HAP-1 (cell line): ENCODE results near the gene ZNF778.

Experiments
- DNase-seq, 2 experiments: peaks; one replicate each; pipeline ENCODE4 v3.0.0-alpha.2; 2016 to 2020; ENCODE audit warnings: low spot score in 2 of 2
- H3K27me3 ChIP-seq: fragments of 250-450 bp; sonication (Bioruptor Pico); 2 replicates; pipeline ENCODE4 v1.5.1; 2020; ENCODE audit warnings: low read depth, mild to moderate bottlenecking, moderate library complexity
- H3K36me3 ChIP-seq: fragments of 250-450 bp; sonication (Bioruptor Pico); replicated peaks from 2 replicates; pipeline ENCODE4 v1.5.1; 2020; ENCODE audit warnings: mild to moderate bottlenecking
- H3K4me1 ChIP-seq: fragments of 250-450 bp; sonication (Bioruptor Pico); 2 replicates; pipeline ENCODE4 v1.5.1; 2020; ENCODE audit warnings: mild to moderate bottlenecking
- H3K4me3 ChIP-seq: fragments of 250-450 bp; sonication (Bioruptor Pico); 2 replicates; pipeline ENCODE4 v1.5.1; 2020; ENCODE audit warnings: mild to moderate bottlenecking, moderate library complexity
- H3K9me3 ChIP-seq: fragments of 250-450 bp; sonication (Bioruptor Pico); 2 replicates; pipeline ENCODE4 v1.5.1; 2020; ENCODE audit warnings: mild to moderate bottlenecking, moderate library complexity
- in situ Hi-C: fragments of 300-500 bp; cut with MboI; formaldehyde crosslinking; loops from 3 replicates; pipeline ENCODE4 v1.14.3; 2020; ENCODE audit warnings: low sequenced_read_pairs, inconsistent platforms, mixed read lengths

The ZNF778 gene

DNA sequence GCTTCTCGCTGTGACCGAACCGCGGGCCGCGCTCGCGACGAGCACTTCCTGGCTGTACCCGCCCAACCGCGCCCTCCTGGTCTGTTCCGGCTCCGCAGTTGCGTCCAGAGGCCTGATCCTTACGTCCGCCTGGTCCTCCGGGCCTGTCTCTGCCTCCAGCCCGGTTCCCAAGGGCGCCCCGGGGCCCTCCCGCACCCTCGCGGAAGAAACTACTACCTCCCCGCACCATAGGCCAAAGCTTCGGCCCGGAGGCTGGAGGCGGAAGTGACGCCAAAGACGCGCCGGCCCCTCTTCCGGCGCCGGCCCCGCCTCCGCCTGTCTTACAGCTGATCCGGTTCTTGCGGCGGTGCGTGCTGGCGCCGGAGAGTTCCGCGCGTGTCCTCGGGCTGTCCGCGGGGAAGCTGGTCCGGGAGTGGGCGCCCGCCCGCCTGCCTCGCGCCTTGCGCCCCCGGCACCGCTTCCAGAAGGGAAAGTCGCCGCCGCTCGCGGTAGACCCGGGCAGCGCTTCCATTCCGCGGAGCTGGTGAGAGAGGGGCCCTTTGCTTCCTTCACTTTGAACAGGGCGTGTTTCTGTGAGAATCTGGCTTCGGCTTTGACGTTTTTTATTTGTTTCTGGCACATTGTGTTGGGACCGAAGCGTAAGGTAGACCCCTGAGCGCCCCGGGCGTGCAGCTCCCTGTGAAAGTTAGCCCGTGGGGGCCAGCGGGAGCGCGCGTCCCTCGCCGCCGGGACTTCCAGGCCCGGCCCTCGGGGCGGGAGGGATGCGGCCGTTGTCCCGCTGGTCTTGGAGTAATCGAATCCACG lies at the start of gene ZNF778:
Gene ZNF778 (plus strand): TSS at position 316 of the 804 bp plus-strand sequence. CDS start 3,425 bp downstream, outside the sequence.
- H3K4me1 ChIP-seq: peaks cover 11% of the 10 kb centered on the region
- DNase-seq: peak; percentile 69 to 84
- in situ Hi-C loops: loop anchor here (10.0 kb wide), 1 partner anchor 403 kb away; the partner anchor contains the start of gene APRT
- no peaks in the 10 kb centered on the region for H3K27me3 ChIP-seq
- H3K9me3 ChIP-seq: no peaks in the 10 kb centered on the region
- no peaks in the 10 kb centered on the region; the same call in none of the 2 replicates for H3K36me3 ChIP-seq
- H3K4me3 ChIP-seq: peak within 1 kb of the TSS; percentile 76

DNA sequence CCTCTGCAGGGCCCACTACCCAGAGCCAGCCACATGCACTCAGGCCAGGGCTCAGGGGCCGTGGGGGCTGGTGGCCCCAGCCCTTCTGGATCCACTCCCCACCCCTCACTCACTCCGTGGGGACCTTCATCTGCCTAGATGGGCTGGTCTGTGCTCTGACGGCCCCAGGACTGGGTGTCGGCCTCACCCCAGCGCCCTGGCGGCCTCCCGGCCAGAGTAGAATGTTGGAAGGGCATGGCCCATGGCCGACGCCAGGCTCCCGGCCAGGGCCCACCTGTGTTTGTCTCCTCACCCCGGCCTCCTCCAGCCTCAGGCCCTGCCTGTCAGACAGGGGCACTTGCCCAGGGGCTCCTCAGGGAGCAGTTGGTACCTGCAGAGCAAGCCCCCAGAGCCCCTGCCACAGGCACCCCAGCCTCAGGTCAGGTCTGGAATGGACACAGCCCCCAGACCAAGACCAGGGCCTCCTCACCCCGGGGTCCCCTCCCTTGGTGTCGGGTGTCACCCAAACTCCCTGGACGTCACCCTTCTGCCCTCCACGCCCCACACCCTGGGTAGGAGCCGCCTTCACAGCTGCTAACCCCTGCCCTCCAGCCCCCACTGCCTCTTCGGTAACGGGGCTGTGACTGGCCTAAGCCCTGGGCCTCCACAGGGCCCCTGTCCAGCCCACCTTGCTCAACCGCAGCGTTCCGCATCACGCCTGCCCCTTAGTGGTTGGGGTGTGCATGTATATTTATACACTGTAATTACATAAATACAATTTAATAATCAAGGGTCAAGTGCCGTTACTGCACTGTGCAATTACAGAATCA lies 48.9 kb upstream of the ZNF778 start:
- no peaks in the 10 kb centered on the region for H3K36me3 ChIP-seq
- in situ Hi-C loops: loop anchor here (10.0 kb wide), 2 partner anchors 234 to 354 kb away; partner anchors contain the start of gene APRT
- peaks cover 3% of the 10 kb centered on the region; the same call in 1 of the 2 replicates for H3K27me3 ChIP-seq
- DNase-seq: no peak
- H3K9me3 ChIP-seq: no peaks in the 10 kb centered on the region
- H3K4me3 ChIP-seq: no peak overlapping the region
- H3K4me1 ChIP-seq: peaks cover 6% of the 10 kb centered on the region

DNA sequence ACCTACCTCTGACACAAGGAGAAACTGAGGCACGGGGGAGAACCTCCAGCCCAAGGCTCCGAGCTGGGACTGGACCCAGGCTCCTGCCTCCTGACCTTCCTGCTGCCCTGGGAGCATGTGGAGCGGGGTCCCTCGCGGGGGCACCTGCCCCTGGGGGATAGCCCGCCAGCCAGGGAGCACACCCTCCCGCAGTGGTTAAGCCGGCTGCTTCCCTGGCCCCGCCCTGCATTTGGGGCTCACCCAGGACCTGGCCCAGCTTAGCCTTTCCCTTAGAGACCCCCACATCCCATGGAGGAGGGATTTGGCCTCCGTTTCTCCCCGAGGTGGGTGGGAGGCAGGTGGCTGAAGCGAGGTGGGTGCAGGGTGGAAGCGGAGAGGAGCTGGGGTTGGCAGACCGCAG lies 47.7 kb upstream of the ZNF778 start:
- in situ Hi-C loops: loop anchor here (10.0 kb wide), 2 partner anchors 235 to 355 kb away; partner anchors contain the start of gene APRT

DNA sequence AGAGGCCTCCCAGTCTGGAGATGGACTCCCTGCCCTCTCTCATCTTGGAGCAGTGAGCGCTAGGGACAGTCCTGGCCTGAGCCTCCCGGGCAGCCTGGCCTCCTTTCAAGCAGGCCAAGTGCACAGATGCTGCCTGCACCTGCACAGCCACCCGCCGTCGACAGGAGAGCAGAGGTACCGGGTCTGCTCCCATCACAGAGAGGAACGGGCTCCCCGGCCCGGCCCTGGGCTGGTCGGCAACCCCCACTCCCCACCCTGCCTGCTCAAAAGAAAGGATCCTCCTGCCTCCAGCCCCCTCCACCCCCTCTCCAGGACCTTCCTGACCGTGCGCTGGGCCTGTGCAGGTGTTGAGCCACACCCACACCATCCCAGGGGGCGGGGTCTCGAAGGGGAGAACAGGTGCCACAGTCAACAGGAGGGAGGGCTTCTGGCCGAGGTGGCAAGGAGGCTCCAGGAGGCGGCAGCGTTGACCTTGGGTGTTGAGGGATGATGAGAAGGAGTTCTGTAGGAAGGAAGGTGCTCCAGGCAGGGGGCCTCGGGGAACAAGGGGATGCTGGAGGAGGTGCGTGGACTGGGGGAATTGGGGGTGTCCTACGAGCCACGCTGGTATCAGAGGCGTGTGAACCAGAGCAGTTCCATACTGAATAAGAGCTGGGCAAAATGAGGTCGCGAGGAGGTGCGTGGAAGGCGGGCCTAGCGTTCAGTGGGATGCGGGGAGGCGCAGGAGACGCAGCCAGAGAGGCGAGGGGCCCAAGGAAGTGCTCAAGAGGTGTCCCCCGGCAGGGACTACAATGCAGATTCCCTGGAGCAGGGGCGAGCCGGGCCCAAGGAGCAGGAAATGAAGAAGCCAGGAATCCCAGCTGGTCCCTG lies 46.9 kb upstream of the ZNF778 start:
- H3K4me1 ChIP-seq: peaks cover 6% of the 10 kb centered on the region
- in situ Hi-C loops: no loop called here
- peak overlapping the region; percentile 16 for H3K4me3 ChIP-seq
- peaks cover 3% of the 10 kb centered on the region; the same call in 1 of the 2 replicates for H3K27me3 ChIP-seq
- H3K9me3 ChIP-seq: no peaks in the 10 kb centered on the region
- DNase-seq: peak in 1 of 2 experiments; percentile 44
- H3K36me3 ChIP-seq: no peaks in the 10 kb centered on the region

More for the DNA sequence above, 47.7 kb upstream of the ZNF778 start:
- H3K9me3 ChIP-seq: no peaks in the 10 kb centered on the region
- H3K27me3 ChIP-seq: peaks cover 3% of the 10 kb centered on the region; the same call in 1 of the 2 replicates
- H3K36me3 ChIP-seq: no peaks in the 10 kb centered on the region
- peaks cover 6% of the 10 kb centered on the region for H3K4me1 ChIP-seq
- no peak for DNase-seq
- H3K4me3 ChIP-seq: no peak overlapping the region

DNA sequence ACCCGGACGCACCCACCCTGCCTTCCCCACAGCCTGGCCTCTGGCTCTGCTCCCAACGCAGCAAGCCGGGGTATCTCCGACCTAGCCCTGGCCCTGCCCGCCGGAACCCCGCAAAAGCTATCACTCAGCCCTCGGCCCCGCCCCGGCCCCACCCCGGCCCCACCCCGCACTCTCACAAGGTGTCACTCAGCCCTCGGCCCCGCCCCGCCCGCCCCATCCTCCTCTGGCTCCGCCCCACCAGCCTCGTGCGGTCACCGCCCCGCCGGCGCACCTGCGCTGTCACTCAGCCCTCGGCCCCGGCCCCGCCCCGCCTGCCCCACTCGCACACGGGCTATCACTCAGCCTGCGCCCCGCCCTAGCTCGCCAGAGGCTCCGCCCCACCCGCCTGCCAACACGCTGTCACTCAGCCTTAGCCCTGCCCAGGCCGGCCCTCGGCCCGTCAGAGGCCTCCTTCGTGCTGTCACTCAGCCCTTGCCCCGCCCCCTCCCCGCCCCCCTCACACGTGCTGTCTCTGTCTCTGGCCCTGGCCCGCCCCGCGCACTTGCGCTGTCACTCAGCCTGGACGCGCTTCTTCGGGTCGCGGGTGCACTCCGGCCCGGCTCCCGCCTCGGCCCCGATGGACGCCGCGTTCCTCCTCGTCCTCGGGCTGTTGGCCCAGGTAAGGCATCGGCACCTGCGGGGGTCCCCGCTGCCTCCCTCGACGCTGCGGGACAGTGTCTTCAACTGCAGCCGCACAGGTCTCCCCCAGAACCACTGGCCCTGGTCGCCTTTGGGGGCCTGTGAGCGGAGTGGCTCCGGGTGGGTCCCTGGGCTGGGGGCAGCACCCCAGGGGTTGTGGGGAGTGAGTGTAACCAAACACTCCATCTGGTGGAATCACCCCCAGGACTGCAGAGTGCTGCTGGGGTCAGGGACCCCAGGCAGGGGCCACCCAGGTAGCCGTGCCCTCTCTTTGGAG lies 46.0 kb upstream of the ZNF778 start, which contains the start of gene CDH15:
Gene CDH15 (plus strand): TSS at position 533 of the 955 bp plus-strand sequence. CDS start 84 bp downstream, at position 617.
- peaks cover 3% of the 10 kb centered on the region; the same call in 1 of the 2 replicates for H3K27me3 ChIP-seq
- peak within 1 kb of the TSS; percentile 16 for H3K4me3 ChIP-seq
- H3K9me3 ChIP-seq: no peaks in the 10 kb centered on the region
- peaks cover 6% of the 10 kb centered on the region for H3K4me1 ChIP-seq
- H3K36me3 ChIP-seq: no peaks in the 10 kb centered on the region
- in situ Hi-C loops: no loop called here
- DNase-seq: peak; percentile 92 to 99

DNA sequence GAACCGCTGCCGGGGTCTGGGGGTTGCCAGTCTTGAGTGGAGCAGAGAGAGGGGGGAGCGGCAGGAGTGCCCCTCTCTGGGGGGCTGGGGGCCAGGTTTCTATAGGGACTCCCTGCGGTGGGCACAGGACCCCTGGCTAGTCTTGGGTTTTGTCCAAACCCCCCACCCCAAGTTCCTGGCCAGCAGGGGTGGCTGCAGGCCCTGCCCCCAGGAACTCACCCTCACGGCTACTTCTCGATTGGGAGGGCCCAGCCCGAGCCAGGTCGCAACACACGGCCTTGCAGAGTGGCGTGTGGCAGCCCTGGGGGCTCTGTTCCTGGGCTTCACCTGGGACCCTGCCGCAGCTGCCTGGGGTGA lies 45.4 kb upstream of the ZNF778 start:
- in situ Hi-C loops: no loop called here
- DNase-seq: no peak
- Histone ChIP-seq H3K9me3 (no peaks in the 10 kb centered on the region), H3K4me1 (peaks cover 5% of the 10 kb centered on the region), H3K36me3 (no peaks in the 10 kb centered on the region), H3K4me3 (no peak overlapping the region), H3K27me3 (peaks cover 3% of the 10 kb centered on the region; the same call in 1 of the 2 replicates)

DNA sequence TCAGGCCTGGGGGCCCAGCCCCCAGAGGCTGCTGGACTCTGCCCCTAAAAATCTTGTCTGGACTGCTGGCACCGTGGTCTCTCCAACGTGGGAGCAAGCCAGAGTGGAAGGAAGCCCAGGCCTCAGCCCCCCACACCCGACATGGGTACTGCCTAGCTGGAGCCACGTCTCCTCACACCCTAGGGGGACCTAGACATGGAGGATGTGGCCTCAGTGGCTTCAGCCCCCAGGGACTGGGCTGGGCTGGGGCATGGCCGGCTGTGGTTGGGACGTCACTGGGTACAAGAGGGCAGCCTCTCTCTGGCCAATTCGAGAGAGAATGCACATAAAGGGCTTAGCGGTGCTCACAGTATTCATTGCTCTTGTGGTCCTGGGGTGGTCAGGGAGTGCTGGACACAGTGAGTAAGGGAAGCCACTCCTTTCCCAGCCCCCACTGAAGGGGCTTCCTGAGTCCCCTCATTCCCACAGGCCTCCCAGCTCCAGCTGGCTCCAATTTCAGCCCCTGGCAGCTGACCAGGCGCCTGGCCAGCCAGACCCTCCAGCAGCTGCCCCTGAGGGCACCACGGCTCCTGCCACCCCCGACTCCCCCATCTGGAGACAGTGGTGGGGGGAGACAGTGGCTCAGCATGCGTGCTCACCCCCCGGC lies 44.9 kb upstream of the ZNF778 start:
- H3K36me3 ChIP-seq: no peaks in the 10 kb centered on the region
- in situ Hi-C loops: no loop called here
- H3K4me3 ChIP-seq: no peak overlapping the region
- H3K27me3 ChIP-seq: peaks cover 3% of the 10 kb centered on the region; the same call in 1 of the 2 replicates
- DNase-seq: no peak
- H3K9me3 ChIP-seq: no peaks in the 10 kb centered on the region
- peaks cover 3% of the 10 kb centered on the region for H3K4me1 ChIP-seq

DNA sequence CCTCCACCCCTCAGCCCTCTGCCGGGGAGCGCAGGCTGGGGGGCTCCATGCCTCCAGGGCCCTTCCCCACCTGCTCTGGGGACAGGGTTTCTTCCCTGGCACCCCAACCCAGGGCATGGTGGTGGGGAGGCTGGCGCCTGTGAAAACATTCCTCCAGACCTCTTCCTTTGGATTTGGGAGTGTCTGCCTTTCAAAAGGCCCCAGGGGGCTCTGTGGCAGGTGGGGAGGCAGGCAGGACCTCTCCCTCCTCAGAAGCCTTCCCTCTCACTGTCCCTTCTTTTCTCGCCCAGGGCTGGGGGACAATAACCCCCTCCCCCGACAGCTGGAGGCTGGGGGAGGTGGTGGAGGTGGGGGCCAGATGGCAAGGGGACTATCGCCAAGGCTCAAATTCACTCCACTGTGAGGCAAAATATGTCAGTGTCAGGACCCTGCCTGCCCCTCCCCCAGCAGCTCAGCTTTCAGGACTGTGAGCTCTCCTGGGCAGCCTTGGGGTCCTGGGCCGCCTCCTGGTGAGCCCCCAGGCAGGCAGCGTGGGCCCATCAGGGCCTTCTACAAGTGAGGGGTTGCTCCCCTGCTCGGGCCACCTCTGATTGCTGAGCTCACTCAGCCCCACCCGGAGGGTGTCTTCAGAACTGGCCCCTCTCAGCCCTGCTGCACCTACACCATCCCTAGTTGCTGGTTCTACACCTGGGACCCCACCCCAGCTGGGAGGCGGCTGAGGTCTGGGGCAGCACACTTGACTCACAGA lies 44.2 kb upstream of the ZNF778 start:
- no peak overlapping the region for H3K4me3 ChIP-seq
- peaks cover 3% of the 10 kb centered on the region; the same call in 1 of the 2 replicates for H3K27me3 ChIP-seq
- in situ Hi-C loops: no loop called here
- no peak for DNase-seq
- no peaks in the 10 kb centered on the region for H3K9me3 ChIP-seq
- no peaks in the 10 kb centered on the region for H3K36me3 ChIP-seq
- peaks cover 3% of the 10 kb centered on the region for H3K4me1 ChIP-seq

DNA sequence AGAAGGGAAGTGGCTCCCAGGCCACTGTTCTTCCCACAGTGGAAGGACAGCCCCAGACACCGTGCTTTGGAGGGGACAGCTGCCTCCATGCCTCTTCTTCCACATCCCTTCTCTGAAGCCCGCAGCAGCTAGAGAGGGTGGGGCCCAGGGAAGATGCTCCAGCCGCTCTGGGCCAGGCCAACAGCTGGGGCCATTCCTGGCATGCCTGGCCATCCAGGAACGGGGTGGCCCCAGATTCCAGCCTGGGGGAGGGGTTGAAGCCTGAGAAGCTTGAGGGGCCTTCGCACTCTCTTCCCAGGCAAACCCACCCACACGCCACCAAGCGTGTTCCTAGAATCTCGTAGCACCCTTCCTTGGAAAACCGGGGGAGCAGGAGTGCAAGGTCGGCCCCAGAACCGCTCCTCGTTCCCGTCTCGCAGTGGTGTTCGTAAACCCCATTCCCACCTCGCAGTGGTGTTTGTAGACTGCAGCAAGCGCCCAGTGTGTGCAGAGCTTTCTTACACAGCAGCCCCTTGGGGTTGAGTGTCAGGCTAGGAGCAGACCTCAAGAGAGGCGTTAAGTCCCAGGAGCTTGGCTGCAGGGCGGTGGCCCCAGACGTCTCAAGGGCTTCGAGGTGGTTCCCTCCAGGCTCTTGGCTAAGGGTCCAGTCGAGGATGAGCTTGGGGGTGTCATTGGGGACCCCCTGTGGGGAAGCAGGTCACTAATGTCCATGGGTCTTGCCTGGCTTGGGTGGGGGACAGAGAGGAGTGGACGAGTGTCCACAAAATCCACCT lies 43.3 kb upstream of the ZNF778 start:
- Histone ChIP-seq H3K27me3 (peaks cover 3% of the 10 kb centered on the region; the same call in 1 of the 2 replicates), H3K4me1 (peaks cover 3% of the 10 kb centered on the region), H3K36me3 (no peaks in the 10 kb centered on the region), H3K9me3 (no peaks in the 10 kb centered on the region), H3K4me3 (no peak overlapping the region)
- DNase-seq: no peak
- in situ Hi-C loops: no loop called here

DNA sequence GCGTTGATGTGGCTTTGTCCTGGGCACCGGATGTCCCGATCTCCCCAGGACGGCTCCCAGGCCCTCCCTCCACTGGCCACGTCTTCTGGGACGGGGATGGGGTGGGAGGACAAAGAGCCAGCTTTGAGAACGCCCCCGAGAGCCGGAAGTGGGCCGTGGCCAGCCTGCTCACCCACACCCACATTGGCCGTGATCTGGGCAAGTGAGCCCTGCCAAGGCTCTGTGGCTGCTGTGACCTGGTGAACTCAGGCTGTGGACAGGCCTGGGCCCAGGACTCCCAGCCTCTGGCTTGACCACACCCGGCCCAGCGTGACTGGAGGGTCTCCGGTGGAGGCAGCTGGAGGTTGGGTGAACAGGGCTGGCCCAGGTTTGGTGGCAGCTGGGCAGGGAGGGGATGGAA lies 42.6 kb upstream of the ZNF778 start:
- in situ Hi-C loops: no loop called here
- Histone ChIP-seq H3K4me3 (no peak overlapping the region), H3K4me1 (peaks cover 3% of the 10 kb centered on the region), H3K9me3 (no peaks in the 10 kb centered on the region), H3K27me3 (peaks cover 3% of the 10 kb centered on the region; the same call in 1 of the 2 replicates), H3K36me3 (no peaks in the 10 kb centered on the region)
- DNase-seq: no peak
